Aorta (tissue), 5 donors: Measurements from ENCODE around the gene MCUB. TPM values are rescaled to one million over a fixed set of nuclear protein-coding genes. Genes with fewer than 3 reads are reported as not detected.

Experiments
- ATAC-seq: fragments of 200-7000 bp; cut with Tn5 transposase; one replicate; pipeline ENCODE4 v1.9.1; 2022; ENCODE audit warnings: moderate library complexity; ENCODE audit not compliant: low FRiP score
- DNase-seq, 2 donors: peaks; one replicate each; pipeline ENCODE4 v3.0.0-alpha.2; 2020
- H3K27ac ChIP-seq, 2 donors: one replicate each; pipeline ENCODE4 v1.5.1; 2013; ENCODE audit warnings: low read length in 2 of 2, mild to moderate bottlenecking in 2 of 2, moderate library complexity in 2 of 2, control low read depth in 1 of 2, inconsistent platforms in 1 of 2, low read depth in 1 of 2
- H3K27me3 ChIP-seq, 2 donors: one replicate each; pipeline ENCODE4 v1.6.1; 2013; ENCODE audit warnings: control low read depth in 1 of 2, low read length in 1 of 2, mild to moderate bottlenecking in 1 of 2, moderate library complexity in 1 of 2; ENCODE audit not compliant: insufficient read depth in 2 of 2, control insufficient read depth in 1 of 2
- H3K36me3 ChIP-seq, 2 donors: one replicate each; pipeline ENCODE4 v1.6.1; 2013; ENCODE audit warnings: control low read depth in 1 of 2, low read length in 1 of 2, mild to moderate bottlenecking in 1 of 2; ENCODE audit not compliant: insufficient read depth in 2 of 2, control insufficient read depth in 1 of 2
- H3K4me1 ChIP-seq, 2 donors: one replicate each; pipeline ENCODE4 v1.6.1; 2013; ENCODE audit warnings: low read length in 2 of 2, control low read depth in 1 of 2, mild to moderate bottlenecking in 1 of 2, moderate library complexity in 1 of 2; ENCODE audit not compliant: insufficient read depth in 2 of 2, control insufficient read depth in 1 of 2
- H3K4me3 ChIP-seq, 2 donors: one replicate each; pipeline ENCODE4 v1.5.1; 2013; ENCODE audit warnings: low read length in 2 of 2, control low read depth in 1 of 2, mild to moderate bottlenecking in 1 of 2
- H3K9me3 ChIP-seq: one replicate; pipeline ENCODE4 v1.6.1; 2013; ENCODE audit warnings: mild to moderate bottlenecking, low read length; ENCODE audit not compliant: control insufficient read depth
- WGBS, 2 donors: extraction: QIAGEN DNeasy Blood & Tissue Kit; methylation state at CpG; one replicate each; pipeline ENCODE4 v1.1.7; 2013; 5-methylcytosine and 5-hydroxymethylcytosine counted together
- intact Hi-C, 2 donors: fragments of 100-400 bp; cut with DNase I; formaldehyde crosslinking; loops; one replicate each; pipeline versions ENCODE4 v1.14.2 to v1.15.0; 2022
- polyA plus RNA-seq, 2 donors: library from polyadenylated mRNA; stranded (reverse); fragments of 200-250 nt; gene quantifications; one replicate each; pipeline ENCODE4 v1.2.3, GENCODE V29; 2013
- total RNA-seq, 2 donors: library from RNA; stranded (reverse); fragmentation: NEBNext Ultra II Directional; extraction: Animal tissue kit (Norgen Biotek cat#: 25700); gene quantifications; one replicate each; pipeline ENCODE4 v1.2.1, GENCODE V29; 2021
- donor health status: healthy with polysubstance abuse.
- donor health status: Bipolar disorder and iron deficiency.
- donor health status: DM: no; HTN: no; CAD: no.
- donor health status: DM: no; HTN: no; CAD: no.
- donor health status: DM: yes; HTN: yes; CAD: no.

The MCUB gene
- total and polyA plus RNA-seq, 4 donors: 2.7 to 25.6 (median 8.3) TPM

- WGBS, 2 donors: 92% methylated on average over 9 of the region's 9 CpGs
- DNase-seq: no peak
- no peaks in the 10 kb centered on the region for H3K9me3 ChIP-seq
- H3K4me1 ChIP-seq: no peaks in the 10 kb centered on the region
- intact Hi-C loops: no loop called here
- no peaks in the 10 kb centered on the region for H3K36me3 ChIP-seq
- H3K4me3 ChIP-seq: no peak overlapping the region
- no peak for ATAC-seq
- H3K27me3 ChIP-seq: no peaks in the 10 kb centered on the region
- no peak overlapping the region for H3K27ac ChIP-seq
These were observed 97.9 kb downstream of the MCUB start for GRCh38 chr4:109657854-109658418.

- H3K36me3 ChIP-seq: no peaks in the 10 kb centered on the region
- ATAC-seq (no peak), DNase-seq (no peak)
- H3K27me3 ChIP-seq: no peaks in the 10 kb centered on the region
- H3K9me3 ChIP-seq: no peaks in the 10 kb centered on the region
- 82 to 83% methylated on average over 6 of the region's 6 CpGs for WGBS, 2 donors
- H3K4me1 ChIP-seq: no peaks in the 10 kb centered on the region
- H3K4me3 ChIP-seq: no peak overlapping the region
- intact Hi-C loops: no loop called here
- no peak overlapping the region for H3K27ac ChIP-seq
These were observed 98.9 kb downstream of the MCUB start for GRCh38 chr4:109658871-109659410.

GRCh38 chr4:109662116-109662515, 102.1 kb downstream of the MCUB start:
- intact Hi-C loops: no loop called here
- DNase-seq (no peak), ATAC-seq (no peak)
- WGBS, 2 donors: 57 to 59% methylated on average over 2 of the region's 2 CpGs
- no peaks in the 10 kb centered on the region for H3K9me3 ChIP-seq
- H3K4me1 ChIP-seq: no peaks in the 10 kb centered on the region
- no peaks in the 10 kb centered on the region for H3K36me3 ChIP-seq
- no peak overlapping the region for H3K4me3 ChIP-seq
- H3K27ac ChIP-seq: no peak overlapping the region
- H3K27me3 ChIP-seq: no peaks in the 10 kb centered on the region

- no peaks in the 10 kb centered on the region for H3K27me3 ChIP-seq
- intact Hi-C loops: no loop called here
- H3K27ac ChIP-seq: no peak overlapping the region
- no peaks in the 10 kb centered on the region for H3K9me3 ChIP-seq
- DNase-seq: no peak
- H3K36me3 ChIP-seq: no peaks in the 10 kb centered on the region
- H3K4me1 ChIP-seq: no peaks in the 10 kb centered on the region
- H3K4me3 ChIP-seq: no peak overlapping the region
- WGBS, 2 donors: 29 to 48% methylated on average over 3 of the region's 3 CpGs
- ATAC-seq: no peak
These were observed 102.7 kb downstream of the MCUB start for GRCh38 chr4:109662771-109663170.

- ATAC-seq (no peak), DNase-seq (no peak)
- WGBS, 2 donors: 80 to 87% methylated on average over 5 of the region's 5 CpGs
- H3K4me3 ChIP-seq: no peak overlapping the region
- no peaks in the 10 kb centered on the region for H3K27me3 ChIP-seq
- intact Hi-C loops: no loop called here
- no peaks in the 10 kb centered on the region for H3K9me3 ChIP-seq
- H3K27ac ChIP-seq: no peak overlapping the region
- H3K4me1 ChIP-seq: no peaks in the 10 kb centered on the region
- H3K36me3 ChIP-seq: no peaks in the 10 kb centered on the region
These were observed 105.9 kb downstream of the MCUB start for GRCh38 chr4:109665783-109666485.

GRCh38 chr4:109671350-109671749, 111.3 kb downstream of the MCUB start:
- no peaks in the 10 kb centered on the region for H3K36me3 ChIP-seq
- DNase-seq: no peak
- H3K27ac ChIP-seq: no peak overlapping the region
- H3K4me1 ChIP-seq: no peaks in the 10 kb centered on the region
- no peaks in the 10 kb centered on the region for H3K9me3 ChIP-seq
- no peak for ATAC-seq
- H3K27me3 ChIP-seq: no peaks in the 10 kb centered on the region
- H3K4me3 ChIP-seq: no peak overlapping the region
- intact Hi-C loops: no loop called here

- H3K36me3 ChIP-seq: no peaks in the 10 kb centered on the region
These were observed 112.3 kb downstream of the MCUB start for GRCh38 chr4:109672169-109672930.

GRCh38 chr4:109673303-109673702, 113.3 kb downstream of the MCUB start:
- no peak overlapping the region for H3K27ac ChIP-seq
- H3K27me3 ChIP-seq: no peaks in the 10 kb centered on the region
- no peak for ATAC-seq
- H3K36me3 ChIP-seq: no peaks in the 10 kb centered on the region
- no peaks in the 10 kb centered on the region for H3K9me3 ChIP-seq
- no peak overlapping the region for H3K4me3 ChIP-seq
- WGBS, 2 donors: 97 to 100% methylated on average over 1 of the region's 1 CpG
- no peaks in the 10 kb centered on the region for H3K4me1 ChIP-seq
- no peak for DNase-seq
- intact Hi-C loops: no loop called here

More at GRCh38 chr4:109672169-109672930, 112.3 kb downstream of the MCUB start:
- Histone ChIP-seq H3K4me3 (no peak overlapping the region), H3K9me3 (no peaks in the 10 kb centered on the region), H3K27me3 (no peaks in the 10 kb centered on the region), H3K27ac (no peak overlapping the region), H3K4me1 (no peaks in the 10 kb centered on the region)
- intact Hi-C loops: no loop called here
- DNase-seq: no peak
- no peak for ATAC-seq
